CD4-positive, alpha-beta T cell treated with Interleukin-17A for 1 hour (primary cell): ENCODE data around the gene HORMAD2.
"Not testable (repeated sequence)": the region's sequence is repeated elsewhere in the genome, so short reads cannot be mapped to it uniquely, and the experiment has no call there.

Experiments
- DNase-seq: peaks from one replicate; pipeline ENCODE4 v3.0.0-alpha.2; 2020

HORMAD2 gene

DNA sequence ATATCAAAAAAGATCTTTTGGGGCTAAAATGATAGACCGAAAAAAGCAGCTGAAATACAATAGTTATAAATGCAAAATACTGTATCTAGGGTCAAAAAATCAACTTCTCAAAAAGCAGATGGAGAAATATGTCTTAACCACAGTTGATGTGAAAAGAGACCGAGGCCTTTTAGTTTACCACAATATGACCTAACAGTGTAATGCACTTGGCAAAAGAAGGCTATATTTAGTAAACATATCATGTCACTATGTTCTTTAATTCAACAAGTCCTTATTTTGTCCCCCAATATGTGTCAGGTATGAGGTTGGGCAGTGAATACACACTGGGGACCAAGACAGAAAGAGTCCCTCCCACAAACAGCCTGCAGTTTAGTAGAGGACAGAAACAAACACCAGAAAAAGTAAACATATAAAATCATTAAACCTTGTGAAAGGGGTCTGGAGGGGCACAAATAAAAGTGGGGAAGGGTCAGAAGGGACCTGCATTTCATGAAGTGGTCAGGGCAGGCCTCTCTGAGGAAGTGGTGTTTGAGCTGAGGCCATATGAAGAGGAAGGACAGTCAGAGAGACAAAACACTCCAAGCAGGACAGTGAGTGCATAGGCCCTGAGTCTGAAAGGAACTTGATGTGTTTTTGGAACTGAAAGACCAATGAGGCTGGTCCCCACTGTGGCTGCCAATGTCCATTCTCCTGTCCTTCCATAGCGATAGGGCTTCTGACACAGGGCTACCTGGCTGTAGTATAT, 112.9 kb downstream of the HORMAD2 start:
- DNase-seq: no peak

DNA sequence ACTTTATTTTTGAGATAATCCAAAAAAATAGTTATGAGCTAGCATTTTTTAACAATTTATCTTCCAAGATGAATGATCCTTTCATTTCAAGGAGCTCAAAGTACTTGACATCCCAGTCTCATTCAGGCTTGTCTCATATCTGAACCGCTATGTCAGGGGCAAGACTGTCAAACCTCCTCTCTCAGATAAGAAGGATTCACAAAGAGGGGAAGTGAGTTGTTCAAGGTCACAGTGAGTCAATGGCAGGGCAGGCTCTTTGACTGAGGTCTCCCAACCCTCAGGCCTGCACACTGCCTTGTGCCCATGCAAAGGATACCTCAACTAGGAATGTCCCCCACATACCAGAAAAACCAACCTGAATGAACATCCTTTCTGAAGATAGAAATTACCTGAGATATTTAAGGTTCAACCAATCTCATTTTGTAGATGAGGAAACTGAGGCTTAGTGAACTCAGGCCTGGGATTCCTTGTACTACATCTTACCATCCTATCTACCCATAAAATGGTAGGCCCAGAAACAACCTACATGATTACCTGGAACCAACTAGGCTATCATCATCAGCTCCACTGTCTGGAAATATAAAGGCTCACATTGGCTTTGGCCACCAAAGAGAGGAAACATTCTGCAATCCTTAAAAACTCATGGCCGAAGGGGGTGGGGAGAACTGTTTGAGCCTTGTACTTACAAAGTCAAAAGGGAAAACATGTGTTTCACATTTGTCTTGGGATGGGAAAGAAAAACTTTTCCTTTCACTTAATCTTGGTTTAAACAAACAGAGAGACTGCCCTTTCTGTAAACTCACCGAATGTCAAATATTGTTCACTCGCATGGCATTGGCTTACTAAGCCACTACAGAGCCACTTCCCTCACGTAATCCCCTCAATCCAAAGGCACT, 115.2 kb downstream of the HORMAD2 start:
- DNase-seq: no peak

DNA sequence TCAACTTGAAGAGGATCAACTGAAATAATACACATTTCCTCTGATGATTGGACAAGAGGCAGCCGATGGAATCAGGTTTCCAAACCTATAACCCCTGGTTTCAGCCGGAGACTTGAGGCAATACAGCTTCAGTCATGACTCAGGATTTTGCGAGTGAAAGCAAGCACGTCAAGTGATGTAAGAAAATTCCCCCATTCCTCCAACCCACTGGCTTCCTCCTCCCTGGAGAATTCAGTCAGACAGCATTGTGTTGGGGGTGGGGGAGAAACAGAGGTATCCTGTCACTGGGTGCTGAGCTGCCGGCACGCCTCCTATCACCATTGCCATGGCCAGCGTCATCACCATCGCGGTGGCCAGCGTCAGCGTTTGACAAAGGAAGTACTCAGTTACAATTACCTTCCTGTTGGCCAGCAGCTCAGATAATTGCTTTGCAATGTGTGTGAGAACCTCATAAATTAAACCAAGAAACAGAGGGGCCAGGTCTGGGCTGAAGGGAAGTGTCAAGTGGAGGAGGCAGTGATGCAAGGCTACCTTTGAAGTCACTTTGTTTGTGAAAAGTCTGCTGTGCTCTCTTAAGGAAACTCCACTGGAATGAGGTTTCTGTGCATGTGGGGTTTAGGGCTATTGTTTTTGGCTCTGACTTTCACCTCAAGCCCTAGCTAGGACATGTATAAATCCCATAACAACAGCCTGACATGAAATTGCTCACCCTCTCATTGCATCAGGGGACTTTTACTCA, 116.0 kb downstream of the HORMAD2 start:
- peak; percentile 47 for DNase-seq

- DNase-seq: no peak
These were observed 116.6 kb downstream of the HORMAD2 start for GRCh38 chr22:30196880-30197336.

GRCh38 chr22:30197389-30197788, 117.1 kb downstream of the HORMAD2 start:
- DNase-seq: no peak

DNA sequence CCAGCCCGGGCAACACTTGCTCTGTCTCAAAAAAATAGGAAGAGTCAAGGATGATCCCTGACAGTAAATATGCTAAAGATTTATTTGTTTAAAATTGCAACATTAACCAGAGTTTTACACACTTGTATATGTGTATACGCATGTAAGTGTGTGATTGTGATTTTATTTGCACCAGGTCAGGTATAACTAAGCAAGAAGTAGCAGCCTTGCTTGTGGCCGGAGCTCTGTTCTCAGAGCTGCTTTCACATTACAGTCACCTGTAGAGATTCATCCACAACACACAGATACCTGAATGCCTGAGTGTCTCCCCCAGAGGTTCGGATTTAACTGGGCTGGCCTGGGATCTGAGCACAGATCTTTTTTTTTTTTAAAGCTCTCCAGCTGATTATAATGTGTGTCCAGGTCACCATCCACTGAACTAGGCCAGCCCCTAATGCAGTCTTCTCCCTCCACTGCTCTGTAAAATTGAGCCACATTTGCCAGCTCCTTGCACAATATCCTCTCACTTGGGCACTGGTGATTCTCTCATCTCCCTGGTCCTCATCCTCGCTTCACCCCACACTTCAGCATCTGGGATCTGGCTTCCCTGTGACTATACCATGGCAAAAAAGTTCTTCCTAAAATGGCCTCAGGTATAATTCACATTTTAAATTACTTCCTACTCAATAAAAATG, 118.0 kb downstream of the HORMAD2 start:
- no peak for DNase-seq

DNA sequence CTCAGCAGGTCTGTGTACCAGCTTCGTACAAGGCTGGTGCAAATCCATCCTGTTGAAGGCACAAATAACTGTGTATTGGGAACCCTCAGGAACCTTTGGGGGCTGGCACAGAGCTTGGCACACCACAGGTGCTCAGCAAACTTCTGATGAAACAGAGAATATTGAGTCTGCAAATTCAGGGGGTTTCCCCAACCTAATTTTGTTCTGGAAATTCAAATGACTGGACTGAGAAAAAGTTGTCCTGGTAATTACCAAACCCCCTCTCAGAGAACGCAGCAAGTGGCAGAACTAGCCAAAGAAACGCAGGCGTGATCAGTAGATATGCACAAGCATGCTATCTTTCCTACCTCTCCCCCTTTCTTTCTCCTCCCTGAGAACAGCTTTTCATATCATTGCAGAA, 118.7 kb downstream of the HORMAD2 start:
- no peak for DNase-seq

DNA sequence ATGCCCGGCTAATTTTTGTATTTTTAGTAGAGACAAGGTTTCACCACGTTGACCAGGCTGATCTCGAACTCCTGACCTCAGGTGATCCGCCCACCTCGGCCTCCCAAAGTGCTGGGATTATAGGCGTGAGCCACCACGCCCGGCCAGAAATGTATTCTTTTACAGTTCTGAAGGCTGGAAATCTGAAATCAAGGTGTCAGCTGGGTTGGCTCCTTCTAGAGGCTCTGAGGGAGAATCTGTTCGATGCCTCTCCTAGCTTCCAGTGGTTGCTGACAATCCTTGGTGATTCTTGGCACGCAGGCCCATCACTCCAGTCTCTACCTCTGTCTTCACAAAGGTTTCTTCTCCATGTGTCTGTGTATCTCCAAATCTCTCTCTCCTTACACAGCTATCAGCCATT, 120.6 kb downstream of the HORMAD2 start:
- DNase-seq: not testable (repeated sequence)

DNA sequence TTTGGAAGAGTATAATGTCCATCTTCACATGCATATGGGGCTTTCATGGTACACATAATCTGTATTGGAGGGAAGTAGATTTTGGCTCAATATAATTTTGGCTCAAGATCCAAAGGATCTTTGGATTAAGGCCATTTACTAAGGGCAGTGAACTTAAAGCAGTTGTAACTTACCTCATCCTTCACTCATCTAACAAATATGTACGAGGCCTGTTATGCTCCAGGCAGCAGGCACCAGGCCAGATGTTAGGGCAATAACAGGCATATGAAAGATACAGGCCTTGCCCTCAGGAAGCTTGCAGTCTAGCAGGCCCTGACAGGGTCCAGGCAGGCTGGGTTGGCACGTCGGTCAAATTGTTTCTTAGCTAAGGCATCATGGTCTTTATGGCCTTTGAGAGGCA, 121.7 kb downstream of the HORMAD2 start:
- no peak for DNase-seq

DNA sequence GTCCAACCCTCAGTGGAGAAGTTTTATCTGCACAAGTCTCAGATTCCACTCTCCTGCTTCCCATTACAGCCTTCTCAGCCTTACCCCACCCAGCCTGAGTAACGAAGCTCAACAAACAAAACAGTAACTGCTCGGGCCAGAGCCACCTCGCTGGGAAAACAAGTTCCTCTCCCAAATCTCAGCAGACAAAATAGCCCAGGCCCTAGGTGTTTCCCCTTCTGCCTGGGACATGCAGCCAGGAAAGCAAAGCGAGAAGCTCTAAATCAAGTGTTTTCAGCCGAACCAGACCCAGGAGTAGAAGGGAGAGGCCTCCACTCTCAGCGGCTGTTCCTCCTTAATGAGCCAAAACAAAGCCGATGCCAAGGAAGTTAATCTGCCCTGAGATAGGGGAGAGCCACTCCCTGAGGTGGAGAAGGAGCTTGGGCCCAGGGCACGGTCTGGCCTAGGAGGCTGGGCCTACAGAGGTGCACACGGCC, 122.3 kb downstream of the HORMAD2 start:
- DNase-seq: no peak

GRCh38 chr22:30204015-30204741, 123.9 kb downstream of the HORMAD2 start:
- no peak for DNase-seq

- no peak for DNase-seq
These were observed 124.5 kb downstream of the HORMAD2 start for GRCh38 chr22:30204742-30205111.

DNA sequence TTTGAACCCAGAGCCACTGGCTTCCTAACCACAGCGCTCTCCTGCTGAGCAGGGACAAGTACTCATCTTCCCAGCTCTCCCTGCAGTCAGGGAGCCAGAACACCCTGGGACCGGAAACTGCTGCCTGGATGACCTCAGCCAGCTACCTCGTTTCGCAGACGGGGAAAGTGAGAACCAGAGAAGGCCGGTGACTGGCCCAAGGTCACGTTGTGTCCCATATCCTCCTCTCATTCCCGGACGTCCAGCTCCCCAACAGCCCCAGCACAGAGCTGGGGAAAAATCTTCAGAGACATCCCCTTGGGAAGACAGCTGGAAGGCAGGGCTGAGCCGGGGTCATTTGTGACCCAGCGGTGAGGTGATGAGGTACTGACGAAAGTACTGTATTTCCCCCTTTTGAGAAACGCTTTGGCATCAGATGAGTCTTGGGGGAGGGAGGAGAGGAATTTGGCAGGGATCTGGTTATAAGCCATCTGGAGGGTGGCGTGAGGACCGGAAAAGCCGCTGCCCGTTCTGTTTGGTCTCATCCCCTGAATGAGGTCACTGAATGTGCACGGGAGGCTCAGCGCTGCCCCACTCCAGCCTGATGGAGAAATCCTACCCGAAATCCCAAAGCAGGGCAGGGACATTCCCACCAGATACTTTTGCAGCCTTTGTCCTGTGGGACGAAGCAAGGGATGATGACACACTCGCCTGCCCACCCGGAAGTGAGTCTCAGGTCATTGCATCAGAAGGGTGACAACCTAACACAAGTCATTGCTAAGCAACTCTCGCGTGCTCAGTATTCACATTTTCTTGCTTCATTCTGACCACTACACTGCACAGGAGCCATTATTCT, 125.2 kb downstream of the HORMAD2 start:
- no peak for DNase-seq

- DNase-seq: no peak
These were observed 126.7 kb downstream of the HORMAD2 start for GRCh38 chr22:30206944-30207343.

DNA sequence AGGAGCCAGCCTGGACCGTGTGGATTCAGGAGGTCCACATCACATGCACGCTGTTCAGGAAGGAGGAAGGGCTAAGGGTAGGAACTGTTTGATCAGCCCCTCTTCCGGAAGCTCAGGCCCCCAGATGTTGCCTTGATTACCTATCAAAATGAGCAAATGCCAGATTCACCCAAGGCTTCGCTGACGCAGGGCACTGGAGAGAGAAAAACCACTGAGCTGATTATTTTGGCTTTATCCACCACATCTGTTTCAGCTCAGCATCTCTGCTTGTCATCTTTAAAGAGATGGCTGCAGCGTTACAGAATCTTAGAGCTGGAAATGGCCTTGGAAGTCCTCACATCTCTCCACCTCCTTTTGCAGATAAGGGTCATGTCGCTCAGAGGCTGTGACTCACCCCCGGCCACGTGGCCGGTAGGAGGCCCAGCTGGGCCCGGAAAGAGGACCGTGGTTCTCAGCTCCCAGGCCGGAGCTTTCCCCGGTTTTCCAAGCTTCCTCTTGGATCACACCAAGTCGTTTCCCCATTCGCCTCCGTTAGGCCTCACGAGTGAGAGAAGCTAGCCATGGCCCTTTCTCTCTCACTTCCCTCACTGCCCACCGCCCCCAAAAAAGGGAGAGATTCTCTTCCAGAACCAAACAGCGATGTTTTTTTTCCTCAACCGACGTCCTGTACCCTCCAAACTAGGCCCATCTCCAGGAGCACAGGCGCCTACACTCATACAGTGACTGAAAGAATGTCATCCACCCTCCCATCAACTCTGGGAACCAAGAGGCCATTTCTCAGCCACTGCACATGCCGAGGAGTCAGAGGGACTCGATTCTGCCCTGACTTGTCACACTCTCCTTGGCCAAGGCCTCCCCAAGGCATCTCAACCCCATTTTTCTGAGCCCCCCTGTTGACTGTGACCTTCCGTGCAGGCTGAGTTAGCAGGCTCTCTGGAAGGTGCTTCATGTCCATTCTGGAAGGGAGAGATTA, 128.7 kb downstream of the HORMAD2 start:
- no peak for DNase-seq

- DNase-seq: no peak
These were observed 129.4 kb downstream of the HORMAD2 start for GRCh38 chr22:30209642-30210041.

DNA sequence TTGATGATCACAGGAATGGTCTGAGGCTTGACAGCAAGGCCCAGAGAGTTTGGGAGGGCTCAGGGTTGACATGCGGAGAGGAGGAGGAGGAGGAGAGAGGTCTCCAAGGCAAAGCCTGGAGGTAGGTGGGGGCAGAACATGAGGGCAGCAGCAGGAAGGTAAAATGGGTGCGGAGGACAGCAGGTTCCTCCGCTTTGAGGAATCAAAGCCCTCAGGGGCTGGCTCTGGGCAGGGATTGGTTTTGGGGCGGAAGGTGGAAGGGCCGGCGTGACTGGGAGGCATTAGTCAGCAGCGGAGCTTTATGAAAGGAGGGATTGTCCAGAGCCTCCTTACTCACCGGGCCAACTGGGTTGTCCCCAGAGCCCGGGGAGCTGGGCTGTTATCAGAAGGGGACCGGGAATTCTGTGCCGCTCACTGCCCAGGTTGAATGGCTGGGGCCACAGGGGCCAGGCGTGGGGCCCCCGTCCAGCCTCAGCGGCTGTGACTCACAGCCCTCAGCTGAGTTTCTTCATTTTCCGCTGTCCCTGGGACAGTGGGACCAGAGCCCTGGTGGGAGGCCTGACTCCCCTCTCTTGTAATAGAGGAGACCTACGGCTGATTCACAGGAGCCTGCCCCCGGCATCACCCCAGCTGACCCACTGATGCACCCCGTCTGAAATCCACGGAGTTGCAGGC, 130.1 kb downstream of the HORMAD2 start:
- DNase-seq: no peak

GRCh38 chr22:30211124-30211820, 131.0 kb downstream of the HORMAD2 start:
- no peak for DNase-seq
